CD4-positive, alpha-beta memory T cell (primary cell): ENCODE measurements around the gene ATP5PO. TPM values are rescaled to one million over a fixed set of nuclear protein-coding genes. Genes with fewer than 3 reads are reported as not detected.
"Not testable (repeated sequence)": the region's sequence is repeated elsewhere in the genome, so short reads cannot be mapped to it uniquely, and the experiment has no call there.

Experiments
- CTCF ChIA-PET: fragments of 350-600 bp; sonication (Branson Sonifier 250); formaldehyde crosslinking; loops from one replicate; lab custom pipeline; 2021; ENCODE audit warnings: inconsistent platforms; ENCODE audit not compliant: partially characterized antibody; lab: Charles Lee
- POLR2A ChIA-PET: fragments of 350-600 bp; sonication (Branson Sonifier 250); formaldehyde crosslinking; loops from one replicate; lab custom pipeline; 2021; ENCODE audit not compliant: partially characterized antibody; lab: Charles Lee
- DNase-seq, 5 donors: peaks; one replicate each; pipeline versions ENCODE4 v3.0.0 to v3.0.0-alpha.2; 2020 to 2022; ENCODE audit warnings: mixed read lengths in 1 of 5
- H3K27ac ChIP-seq: one replicate; pipeline ENCODE4 v1.7.0; 2013; ENCODE audit warnings: low read depth, low read length
- H3K27me3 ChIP-seq: 2 replicates; pipeline ENCODE4 v1.7.0; 2013; ENCODE audit warnings: mild to moderate bottlenecking, low read length, moderate library complexity; ENCODE audit not compliant: insufficient read depth
- H3K36me3 ChIP-seq: 2 replicates; pipeline ENCODE4 v1.7.0; 2013; ENCODE audit warnings: mild to moderate bottlenecking, low read length, moderate library complexity; ENCODE audit not compliant: insufficient read depth
- H3K4me1 ChIP-seq: 2 replicates; pipeline ENCODE4 v1.7.0; 2013; ENCODE audit warnings: mild to moderate bottlenecking, low read length, moderate library complexity; ENCODE audit not compliant: insufficient read depth
- H3K4me3 ChIP-seq, 2 donors: one replicate each; pipeline ENCODE4 v1.7.0; 2013; ENCODE audit warnings: low read length in 2 of 2, mild to moderate bottlenecking in 1 of 2
- H3K9me3 ChIP-seq, 2 donors: one replicate each; pipeline ENCODE4 v1.7.0; 2013; ENCODE audit warnings: low read length in 2 of 2, control low read depth in 1 of 2; ENCODE audit not compliant: control insufficient read depth in 1 of 2
- H3K27ac Mint-ChIP-seq, 7 donors: one replicate each; pipeline ENCODE4 v1.8.0; 2020 to 2021; ENCODE audit warnings: mixed read lengths in 7 of 7, mild to moderate bottlenecking in 6 of 7, inconsistent platforms in 3 of 7, moderate library complexity in 3 of 7
- H3K27me3 Mint-ChIP-seq, 2 donors: one replicate each; pipeline ENCODE4 v1.8.0; 2020 to 2021; ENCODE audit warnings: mixed read lengths in 2 of 2
- H3K36me3 Mint-ChIP-seq, 2 donors: one replicate each; pipeline ENCODE4 v1.8.0; 2020 to 2021; ENCODE audit warnings: mixed read lengths in 2 of 2, inconsistent platforms in 1 of 2, mild to moderate bottlenecking in 1 of 2
- H3K4me1 Mint-ChIP-seq, 4 donors: one replicate each; pipeline ENCODE4 v1.8.0; 2020 to 2021; ENCODE audit warnings: mixed read lengths in 4 of 4, mild to moderate bottlenecking in 1 of 4
- H3K4me3 Mint-ChIP-seq, 8 donors: one replicate each; pipeline ENCODE4 v1.8.0; 2020 to 2021; ENCODE audit warnings: mixed read lengths in 8 of 8, mild to moderate bottlenecking in 7 of 8, moderate library complexity in 6 of 8, inconsistent platforms in 3 of 8
- H3K9me3 Mint-ChIP-seq, 8 donors: one replicate each; pipeline ENCODE4 v1.8.0; 2020 to 2021; ENCODE audit warnings: mixed read lengths in 8 of 8, mild to moderate bottlenecking in 5 of 8, inconsistent platforms in 3 of 8, moderate library complexity in 1 of 8
- intact Hi-C: fragments of 100-400 bp; cut with micrococcal nuclease; formaldehyde crosslinking; loops from one replicate; pipeline ENCODE4 v1.15.1; 2023
- polyA plus RNA-seq, 2 donors: library from polyadenylated mRNA; unstranded; fragments of 300-500 nt; fragmentation: Illumina TruSeq; gene quantifications; one replicate each; pipeline ENCODE4 v1.2.3, GENCODE V29; 2021
- total RNA-seq, 2 experiments: library from RNA; stranded (reverse); gene quantifications; one replicate each; pipeline ENCODE4 v1.2.3, GENCODE V29; 2021

Gene ATP5PO
- total and polyA plus RNA-seq, 4 experiments from 2014 or later, result 126 to 472 (median 231) TPM

GRCh38 chr21:33937146-33937545 is 21.5 kb upstream of the ATP5PO start:
- Histone ChIP-seq H3K27ac (peak overlapping the region; percentile 67), H3K9me3 (no peaks in the 10 kb centered on the region), H3K4me1 (peaks cover 89% of the 10 kb centered on the region), H3K27me3 (no peaks in the 10 kb centered on the region), H3K36me3 (no peaks in the 10 kb centered on the region), H3K4me3 (peak overlapping the region in 1 of 2 donors; percentile 48)
- ChIA-PET CTCF (interaction anchor here (0.7 to 12.9 kb wide), 8 partner anchors 10 to 425 kb away, joined by 3 to 123 read pairs (median 6); partner anchors contain the start of genes MRPS6 and SLC5A3), POLR2A (interaction anchor here (0.9 to 13.4 kb wide), 13 partner anchors 13 to 612 kb away, joined by 3 to 938 read pairs (median 4); partner anchors contain the start of genes ATP5PO, IFNAR1, MRPS6 and SLC5A3)
- intact Hi-C loops, result no loop called here
- no peaks in the 10 kb centered on the region for H3K27me3 Mint-ChIP-seq
- H3K4me1 Mint-ChIP-seq, result peaks cover 40 to 86% (median 65%) of the 10 kb centered on the region in 4 donors
- H3K9me3 Mint-ChIP-seq, result peaks cover 0 to 5% (median 0%) of the 10 kb centered on the region in 8 donors
- DNase-seq, result no peak
- peak overlapping the region in 7 of 8 donors; percentile 81 to 99 (median 98) for H3K4me3 Mint-ChIP-seq
- H3K27ac Mint-ChIP-seq, result peak overlapping the region; percentile 95 to 100 (median 97)
- peaks cover 27 to 35% of the 10 kb centered on the region in 2 donors for H3K36me3 Mint-ChIP-seq

GRCh38 chr21:33936301-33937038 is 20.9 kb upstream of the ATP5PO start:
- POLR2A ChIA-PET, result interaction anchor here (0.9 to 13.4 kb wide), 15 partner anchors 12 to 611 kb away, joined by 3 to 938 read pairs (median 3); partner anchors contain the start of genes IFNAR1, MRPS6, SLC5A3 and SON
- H3K36me3 Mint-ChIP-seq, result peaks cover 33 to 35% of the 10 kb centered on the region in 2 donors

GRCh38 chr21:33932731-33933130 is 17.1 kb upstream of the ATP5PO start:
- H3K9me3 Mint-ChIP-seq, result peaks cover 0 to 5% (median 0%) of the 10 kb centered on the region in 8 donors
- H3K4me1 Mint-ChIP-seq, result peaks cover 28 to 63% (median 42%) of the 10 kb centered on the region in 4 donors
- DNase-seq, result no peak
- intact Hi-C loops, result loop anchor here (2.0 kb wide), 1 partner anchor 14 kb away; no protein-coding TSS in a partner anchor
- Histone ChIP-seq H3K36me3 (no peaks in the 10 kb centered on the region), H3K4me1 (peaks cover 58% of the 10 kb centered on the region), H3K27ac (peak overlapping the region; percentile 88), H3K27me3 (no peaks in the 10 kb centered on the region), H3K9me3 (no peaks in the 10 kb centered on the region), H3K4me3 (peak overlapping the region; percentile 63 to 69)
- peak overlapping the region; percentile 95 to 100 (median 99) for H3K27ac Mint-ChIP-seq
- no peaks in the 10 kb centered on the region for H3K27me3 Mint-ChIP-seq
- POLR2A ChIA-PET, result interaction anchor here (1.0 to 13.4 kb wide), 6 partner anchors 9 to 196 kb away, joined by 3 to 938 read pairs (median 16); partner anchors contain the start of genes MRPS6 and SLC5A3
- CTCF ChIA-PET, result interaction anchor here (0.8 to 12.9 kb wide), 10 partner anchors 9 to 415 kb away, joined by 3 to 123 read pairs (median 6); no protein-coding TSS in a partner anchor
- H3K4me3 Mint-ChIP-seq, result peak overlapping the region; percentile 94 to 99 (median 99)
- H3K36me3 Mint-ChIP-seq, result peaks cover 10 to 29% of the 10 kb centered on the region in 2 donors

More at GRCh38 chr21:33936301-33937038, 20.9 kb upstream of the ATP5PO start:
- Mint-ChIP-seq H3K27me3 (no peaks in the 10 kb centered on the region), H3K4me3 (peak overlapping the region; percentile 79 to 99 (median 98)), H3K27ac (peak overlapping the region; percentile 95 to 100 (median 97)), H3K4me1 (peaks cover 44 to 92% (median 69%) of the 10 kb centered on the region in 4 donors), H3K9me3 (peaks cover 0 to 5% (median 0%) of the 10 kb centered on the region in 8 donors)
- H3K27me3 ChIP-seq, result no peaks in the 10 kb centered on the region
- H3K4me1 ChIP-seq, result peaks cover 90% of the 10 kb centered on the region
- peak overlapping the region in 1 of 2 donors; percentile 48 for H3K4me3 ChIP-seq
- peak overlapping the region; percentile 67 for H3K27ac ChIP-seq
- H3K36me3 ChIP-seq, result no peaks in the 10 kb centered on the region
- DNase-seq, result peak; percentile 76 to 81 (median 78)
- no peaks in the 10 kb centered on the region for H3K9me3 ChIP-seq
- CTCF ChIA-PET, result interaction anchor here (0.7 to 12.9 kb wide), 8 partner anchors 11 to 426 kb away, joined by 3 to 123 read pairs (median 5); partner anchors contain the start of genes MRPS6 and SLC5A3
- intact Hi-C loops, result loop anchor here (1.0 kb wide), 1 partner anchor 12 kb away; no protein-coding TSS in a partner anchor

- Histone ChIP-seq H3K27ac (peak overlapping the region; percentile 88), H3K4me1 (peaks cover 49% of the 10 kb centered on the region), H3K27me3 (no peaks in the 10 kb centered on the region), H3K4me3 (peak overlapping the region; percentile 63 to 69), H3K9me3 (no peaks in the 10 kb centered on the region), H3K36me3 (no peaks in the 10 kb centered on the region)
- intact Hi-C loops, result loop anchor here (2.0 kb wide), 2 partner anchors 15 to 17 kb away; partner anchors contain the start of gene ATP5PO
- H3K4me1 Mint-ChIP-seq, result peaks cover 24 to 54% (median 36%) of the 10 kb centered on the region in 4 donors
- CTCF ChIA-PET, result interaction anchor here (0.9 to 12.9 kb wide), 8 partner anchors 8 to 416 kb away, joined by 3 to 123 read pairs (median 4); no protein-coding TSS in a partner anchor
- DNase-seq, result no peak
- H3K9me3 Mint-ChIP-seq, result peaks cover 0 to 5% (median 0%) of the 10 kb centered on the region in 8 donors
- H3K36me3 Mint-ChIP-seq, result peaks cover 10 to 28% of the 10 kb centered on the region in 2 donors
- POLR2A ChIA-PET, result interaction anchor here (1.0 to 13.4 kb wide), 11 partner anchors 8 to 416 kb away, joined by 3 to 938 read pairs (median 6); partner anchors contain the start of genes MRPS6 and SLC5A3
- H3K27ac Mint-ChIP-seq, result peak overlapping the region; percentile 95 to 100 (median 99)
- no peaks in the 10 kb centered on the region for H3K27me3 Mint-ChIP-seq
- peak overlapping the region; percentile 94 to 99 (median 99) for H3K4me3 Mint-ChIP-seq
Measured at GRCh38 chr21:33931799-33932390, 16.3 kb upstream of the ATP5PO start.

DNA sequence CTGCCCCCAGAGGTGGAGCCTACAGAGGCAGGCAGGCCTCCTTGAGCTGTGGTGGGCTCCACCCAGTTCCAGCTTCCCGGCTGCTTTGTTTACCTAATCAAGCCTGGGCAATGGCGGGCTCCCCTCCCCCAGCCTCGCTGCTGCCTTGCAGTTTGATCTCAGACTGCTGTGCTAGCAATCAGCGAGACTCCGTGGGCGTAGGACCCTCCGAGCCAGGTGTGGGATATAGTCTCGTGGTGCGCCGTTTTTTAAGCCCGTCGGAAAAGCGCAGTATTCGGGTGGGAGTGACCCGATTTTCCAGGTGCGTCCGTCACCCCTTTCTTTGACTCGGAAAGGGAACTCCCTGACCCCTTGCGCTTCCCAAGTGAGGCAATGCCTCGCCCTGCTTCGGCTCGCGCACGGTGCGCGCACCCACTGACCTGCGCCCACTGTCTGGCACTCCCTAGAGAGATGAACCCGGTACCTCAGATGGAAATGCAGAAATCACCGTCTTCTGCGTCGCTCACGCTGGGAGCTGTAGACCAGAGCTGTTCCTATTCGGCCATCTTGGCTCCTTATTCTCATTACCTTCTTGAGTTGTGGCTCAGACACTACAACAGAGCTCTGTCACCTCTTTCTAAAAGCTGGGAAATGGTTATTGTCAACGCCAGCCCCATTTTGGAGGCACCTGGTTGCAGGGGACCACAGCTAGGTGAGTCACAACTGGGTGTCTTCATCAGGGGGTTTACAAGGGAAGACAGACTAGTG is 15.6 kb upstream of the ATP5PO start:
- not testable (repeated sequence) for H3K27me3 Mint-ChIP-seq, H3K9me3 ChIP-seq, H3K27me3 ChIP-seq, H3K36me3 ChIP-seq, H3K9me3 Mint-ChIP-seq
- Histone ChIP-seq H3K4me1 (peaks cover 42% of the 10 kb centered on the region), H3K27ac (peak overlapping the region; percentile 88), H3K4me3 (peak overlapping the region; percentile 53 to 69)
- peak; percentile 77 to 95 (median 82) for DNase-seq
- Mint-ChIP-seq H3K27ac (peak overlapping the region; percentile 95 to 100 (median 99)), H3K36me3 (peaks cover 7 to 22% of the 10 kb centered on the region in 2 donors), H3K4me1 (peaks cover 17 to 48% (median 30%) of the 10 kb centered on the region in 4 donors), H3K4me3 (peak overlapping the region; percentile 94 to 99 (median 99))
- CTCF ChIA-PET, result interaction anchor here (0.9 to 12.9 kb wide), 7 partner anchors 7 to 416 kb away, joined by 3 to 123 read pairs (median 5); no protein-coding TSS in a partner anchor
- intact Hi-C loops, result loop anchor here (2.0 kb wide), 1 partner anchor 16 kb away; the partner anchor contains the start of gene ATP5PO
- POLR2A ChIA-PET, result interaction anchor here (1.0 to 13.4 kb wide), 11 partner anchors 7 to 417 kb away, joined by 3 to 938 read pairs (median 6); partner anchors contain the start of genes MRPS6 and SLC5A3

GRCh38 chr21:33926248-33926647 is 10.6 kb upstream of the ATP5PO start:
- H3K36me3 Mint-ChIP-seq, H3K4me1 ChIP-seq, POLR2A ChIA-PET, H3K27me3 Mint-ChIP-seq, H3K9me3 ChIP-seq, H3K27ac ChIP-seq, H3K4me3 ChIP-seq, H3K27me3 ChIP-seq, CTCF ChIA-PET, DNase-seq, H3K27ac Mint-ChIP-seq, intact Hi-C loops, H3K36me3 ChIP-seq, H3K4me3 Mint-ChIP-seq: not testable (repeated sequence)
- peaks cover 6 to 13% (median 10%) of the 10 kb centered on the region in 4 donors for H3K4me1 Mint-ChIP-seq
- H3K9me3 Mint-ChIP-seq, result peaks cover 0 to 13% (median 4%) of the 10 kb centered on the region in 8 donors
